K562 (cell line): ENCODE measurements around the gene BRINP1. TPM values are rescaled to one million over a fixed set of nuclear protein-coding genes. Genes with fewer than 3 reads are reported as not detected.

Source experiments
- ATAC-seq: fragments of 200-7000 bp; cut with Tn5 transposase; 3 replicates; pipeline ENCODE4 v1.9.1; 2020; ENCODE audit warnings: moderate library complexity
- BruUV-seq: library from RNA; stranded (reverse); fragments of 400-500 nt; replicated peaks from 2 replicates; lab custom pipeline; 2021; lab: Mats Ljungman, UMichigan
- CTCF ChIA-PET: fragments of 300-600 bp; formaldehyde crosslinking; extraction: SDS; loops from one replicate; lab custom pipeline; 2021; ENCODE audit warnings: low intra/inter-chr PET ratio; lab: Yijun Ruan, JAX
- POLR2A ChIA-PET: fragments of 300-600, 350-650 bp; sonication (Branson Sonifier 250); formaldehyde crosslinking; extraction: SDS; loops from one replicate; lab custom pipeline; 2021; ENCODE audit warnings: antibody characterized with exemption, inconsistent platforms; lab: Yijun Ruan, JAX
- DNase-seq, 4 experiments: peaks; one replicate each; pipeline versions ENCODE4 v3.0.0 to v3.0.0-alpha.2; 2011 to 2018; ENCODE audit warnings: low spot score in 3 of 4, mixed read lengths in 3 of 4; ENCODE audit errors: extremely low read depth in 1 of 4
- FAIRE-seq: peaks from 2 replicates; lab custom pipeline; 2011; peaks lifted over from hg19 to GRCh38; lab: Jason Lieb, UNC
- H2AFZ ChIP-seq: 2 replicates; pipeline ENCODE4 v1.6.0; 2011; ENCODE audit warnings: low read depth, low read length, control low read depth, inconsistent platforms
- H3K27ac ChIP-seq: fragments of 200-600 bp; 3 replicates; pipeline ENCODE4 v1.8.0; 2011; ENCODE audit warnings: low read depth, mild to moderate bottlenecking, control low read depth, inconsistent platforms, low read length, moderate library complexity, mixed read lengths; ENCODE audit errors: extremely low read depth
- H3K27me3 ChIP-seq, 2 experiments: fragments of 300-600 bp in 1 of 2; 2 replicates in 1 of 2; 3 replicates in 1 of 2; pipeline versions ENCODE4 v1.6.0 to v1.8.0; 2011; ENCODE audit warnings: inconsistent platforms in 2 of 2, low read length in 2 of 2, mild to moderate bottlenecking in 1 of 2, mixed read lengths in 1 of 2, moderate library complexity in 1 of 2; ENCODE audit not compliant: control insufficient read depth in 2 of 2, insufficient read depth in 2 of 2
- H3K36me3 ChIP-seq: fragments of 300-600 bp; 3 replicates; pipeline ENCODE4 v1.8.0; 2011; ENCODE audit warnings: mild to moderate bottlenecking, low read length, inconsistent platforms; ENCODE audit not compliant: control insufficient read depth, insufficient read depth
- H3K4me1 ChIP-seq, 2 experiments: fragments of 200-600 bp in 1 of 2; replicated peaks in 1 of 2; 2 replicates in 1 of 2; 3 replicates in 1 of 2; pipeline versions ENCODE4 v1.5.1 to v1.8.0; 2011; ENCODE audit warnings: inconsistent platforms in 2 of 2, low read length in 2 of 2, mild to moderate bottlenecking in 1 of 2, mixed read lengths in 1 of 2, moderate library complexity in 1 of 2; ENCODE audit not compliant: control insufficient read depth in 2 of 2, insufficient read depth in 2 of 2
- H3K4me2 ChIP-seq: 2 replicates; pipeline ENCODE4 v1.6.1; 2011; ENCODE audit warnings: low read length, control low read depth, inconsistent platforms, mixed read lengths; ENCODE audit not compliant: insufficient read depth
- H3K4me3 ChIP-seq: fragments of 200-600 bp; sonication (generic), shearing (Covaris generic); 2 replicates; pipeline ENCODE4 v1.5.1; 2016; ENCODE audit warnings: control low read depth, inconsistent platforms
- H3K79me2 ChIP-seq: fragments of 200-600 bp; 3 replicates; pipeline ENCODE4 v1.8.0; 2011; ENCODE audit warnings: low read length, inconsistent platforms; ENCODE audit not compliant: control insufficient read depth, insufficient read depth
- H3K9ac ChIP-seq, 2 experiments: 2 replicates each; pipeline versions ENCODE4 v1.6.0 to v1.6.1; 2011; ENCODE audit warnings: low read depth in 2 of 2, low read length in 2 of 2, control low read depth in 1 of 2, inconsistent platforms in 1 of 2, mild to moderate bottlenecking in 1 of 2, mixed read lengths in 1 of 2; ENCODE audit not compliant: insufficient read depth in 1 of 2
- H3K9me1 ChIP-seq: one replicate; pipeline ENCODE4 v1.6.0; 2011; ENCODE audit warnings: inconsistent platforms, mild to moderate bottlenecking, low read length, moderate library complexity; ENCODE audit not compliant: control insufficient read depth, insufficient read depth
- H3K9me3 ChIP-seq: replicated peaks from 2 replicates; pipeline ENCODE4 v1.5.1; 2011; ENCODE audit warnings: low read depth, low read length, inconsistent platforms; ENCODE audit not compliant: control insufficient read depth, insufficient read depth
- H4K20me1 ChIP-seq: replicated peaks from 2 replicates; pipeline ENCODE4 v1.6.1; 2011; ENCODE audit warnings: low read length, inconsistent platforms, mixed read lengths; ENCODE audit not compliant: control insufficient read depth, insufficient read depth
- GATAD2B ChIP-seq: fragments of 450-650 bp; IDR thresholded peaks from 2 replicates; pipeline ENCODE4 v1.6.1; 2017; ENCODE audit warnings: mild to moderate bottlenecking, borderline replicate concordance
- HSF4 ChIP-seq: fragments of 250-450 bp; sonication (Bioruptor Pico); IDR thresholded peaks from 2 replicates; pipeline ENCODE4 v2.1.2; 2022; ENCODE audit warnings: mild to moderate bottlenecking, moderate library complexity, borderline replicate concordance
- NFATC3 ChIP-seq: fragments of 450-650 bp; IDR thresholded peaks from 2 replicates; pipeline ENCODE4 v1.6.1; 2017; ENCODE audit warnings: mild to moderate bottlenecking
- RBFOX2 ChIP-seq: fragments of 200-400 bp; formaldehyde crosslinking; IDR thresholded peaks from 2 replicates; pipeline ENCODE4 v1.6.1; 2017; ENCODE audit warnings: low read depth, mild to moderate bottlenecking, low read length, moderate library complexity
- ZNF3 ChIP-seq: fragments of 250-450 bp; sonication (Bioruptor Pico); IDR thresholded peaks from 2 replicates; pipeline ENCODE4 v1.5.0; 2021; ENCODE audit warnings: mild to moderate bottlenecking, moderate library complexity
- ZNF551 ChIP-seq: fragments of 250-450 bp; sonication (Bioruptor Pico); IDR thresholded peaks from 2 replicates; pipeline ENCODE4 v1.5.0; 2021; ENCODE audit warnings: mild to moderate bottlenecking, moderate library complexity
- WGBS: fragments of 100-300 bp; shearing (Covaris generic); methylation state at CpG from one replicate; pipeline ENCODE4 v1.1.6; 2016; ENCODE audit warnings: low coverage, mixed read lengths; ENCODE audit not compliant: insufficient coverage; ENCODE audit errors: missing lambda C conversion rate; 5-methylcytosine and 5-hydroxymethylcytosine counted together
- in situ Hi-C: fragments of 300-500 bp; cut with MboI; formaldehyde crosslinking; loops from 4 replicates; pipeline ENCODE4 v1.15.0; 2018; ENCODE audit warnings: inconsistent platforms, mixed read lengths
- intact Hi-C: fragments of 100-400 bp; cut with micrococcal nuclease; formaldehyde crosslinking; loops from 2 replicates; pipeline ENCODE4 v1.14.2; 2022
- polyA plus RNA-seq, 8 experiments: library from polyadenylated mRNA; depleted of rRNA in 4 of 8; stranded (reverse) in 5 of 8; unstranded in 3 of 8; fragments of >200 nt; fragmentation: Nextera tagmentation in 2 of 8; fragmentation: Illumina TruSeq in 1 of 8; extraction: Ambion mirVana in 2 of 8; extraction: Trizol in 1 of 8; gene quantifications; 2 replicates each; pipeline versions ENCODE4 v1.2.1 to v1.2.3, GENCODE V29; 2011 to 2014; ENCODE audit warnings: inconsistent platforms in 1 of 8, missing spikeins in 1 of 8
- total RNA-seq, 7 experiments: library from RNA; depleted of rRNA in 6 of 7; stranded (reverse); fragments of >200 nt in 6 of 7; fragmentation: Illumina TruSeq in 2 of 7; extraction: Trizol in 2 of 7; gene quantifications; 2 replicates each; pipeline versions ENCODE4 v1.2.1 to v1.2.3, GENCODE V29; 2011 to 2021; ENCODE audit warnings: low replicate concordance in 1 of 7
- TF ChIP-seq, protein P1 (sequence below): fragments of 250-450 bp; sonication (Bioruptor Pico); IDR thresholded peaks from 2 replicates; pipeline ENCODE4 v1.9.0; 2021; ENCODE audit warnings: mild to moderate bottlenecking, inconsistent platforms
- TF ChIP-seq, protein P2 (sequence below): fragments of 250-450 bp; sonication (Bioruptor Pico); IDR thresholded peaks from 2 replicates; pipeline ENCODE4 v1.5.0; 2021; ENCODE audit warnings: mild to moderate bottlenecking, borderline replicate concordance
- TF ChIP-seq, protein P3 (sequence below): sonication (generic); formaldehyde crosslinking; IDR thresholded peaks from 2 replicates; pipeline ENCODE4 v1.8.1; 2023; ENCODE audit warnings: missing genetic modification reagents, mild to moderate bottlenecking, borderline replicate concordance
- TF ChIP-seq, protein P4 (sequence below): fragments of 450-650 bp; IDR thresholded peaks from 2 replicates; pipeline ENCODE4 v1.6.1; 2017; ENCODE audit warnings: antibody characterized with exemption

Gene BRINP1
- total and polyA plus RNA-seq, 9 of the 15 experiments (the other 6 are each of a cell fraction or from before 2014, with no cell fraction given), result not detected

DNA sequence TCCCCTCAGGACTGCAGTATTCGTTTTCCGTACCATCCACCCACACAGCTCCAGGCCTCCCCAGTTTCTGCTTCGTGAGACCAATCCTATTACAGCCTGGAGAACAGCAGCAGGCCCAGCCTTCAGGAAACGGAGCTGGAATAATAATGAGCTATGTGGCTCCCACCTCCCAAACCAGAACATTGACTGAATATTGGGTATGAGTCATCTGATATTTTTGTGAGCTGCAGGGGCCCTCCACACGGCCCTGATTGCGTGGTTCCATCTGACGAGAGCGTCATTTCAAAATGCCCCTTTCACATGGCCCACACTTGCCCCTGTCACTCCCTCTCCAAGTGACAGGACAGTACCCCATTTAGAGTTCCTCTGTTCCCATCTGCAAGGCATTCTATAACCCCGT lies 192.0 kb downstream of the BRINP1 start (continued):
- TF ChIP-seq, protein P1, sequence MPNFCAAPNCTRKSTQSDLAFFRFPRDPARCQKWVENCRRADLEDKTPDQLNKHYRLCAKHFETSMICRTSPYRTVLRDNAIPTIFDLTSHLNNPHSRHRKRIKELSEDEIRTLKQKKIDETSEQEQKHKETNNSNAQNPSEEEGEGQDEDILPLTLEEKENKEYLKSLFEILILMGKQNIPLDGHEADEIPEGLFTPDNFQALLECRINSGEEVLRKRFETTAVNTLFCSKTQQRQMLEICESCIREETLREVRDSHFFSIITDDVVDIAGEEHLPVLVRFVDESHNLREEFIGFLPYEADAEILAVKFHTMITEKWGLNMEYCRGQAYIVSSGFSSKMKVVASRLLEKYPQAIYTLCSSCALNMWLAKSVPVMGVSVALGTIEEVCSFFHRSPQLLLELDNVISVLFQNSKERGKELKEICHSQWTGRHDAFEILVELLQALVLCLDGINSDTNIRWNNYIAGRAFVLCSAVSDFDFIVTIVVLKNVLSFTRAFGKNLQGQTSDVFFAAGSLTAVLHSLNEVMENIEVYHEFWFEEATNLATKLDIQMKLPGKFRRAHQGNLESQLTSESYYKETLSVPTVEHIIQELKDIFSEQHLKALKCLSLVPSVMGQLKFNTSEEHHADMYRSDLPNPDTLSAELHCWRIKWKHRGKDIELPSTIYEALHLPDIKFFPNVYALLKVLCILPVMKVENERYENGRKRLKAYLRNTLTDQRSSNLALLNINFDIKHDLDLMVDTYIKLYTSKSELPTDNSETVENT, result no peak
- TF ChIP-seq GATAD2B (no peak), ZNF3 (no peak), NFATC3 (no peak)
- TF ChIP-seq, protein P2, sequence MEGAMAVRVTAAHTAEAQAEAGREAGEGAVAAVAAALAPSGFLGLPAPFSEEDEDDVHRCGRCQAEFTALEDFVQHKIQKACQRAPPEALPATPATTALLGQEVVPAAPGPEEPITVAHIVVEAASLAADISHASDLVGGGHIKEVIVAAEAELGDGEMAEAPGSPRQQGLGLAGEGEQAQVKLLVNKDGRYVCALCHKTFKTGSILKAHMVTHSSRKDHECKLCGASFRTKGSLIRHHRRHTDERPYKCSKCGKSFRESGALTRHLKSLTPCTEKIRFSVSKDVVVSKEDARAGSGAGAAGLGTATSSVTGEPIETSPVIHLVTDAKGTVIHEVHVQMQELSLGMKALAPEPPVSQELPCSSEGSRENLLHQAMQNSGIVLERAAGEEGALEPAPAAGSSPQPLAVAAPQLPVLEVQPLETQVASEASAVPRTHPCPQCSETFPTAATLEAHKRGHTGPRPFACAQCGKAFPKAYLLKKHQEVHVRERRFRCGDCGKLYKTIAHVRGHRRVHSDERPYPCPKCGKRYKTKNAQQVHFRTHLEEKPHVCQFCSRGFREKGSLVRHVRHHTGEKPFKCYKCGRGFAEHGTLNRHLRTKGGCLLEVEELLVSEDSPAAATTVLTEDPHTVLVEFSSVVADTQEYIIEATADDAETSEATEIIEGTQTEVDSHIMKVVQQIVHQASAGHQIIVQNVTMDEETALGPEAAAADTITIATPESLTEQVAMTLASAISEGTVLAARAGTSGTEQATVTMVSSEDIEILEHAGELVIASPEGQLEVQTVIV (CRISPR knock-in tag), result no peak

DNA sequence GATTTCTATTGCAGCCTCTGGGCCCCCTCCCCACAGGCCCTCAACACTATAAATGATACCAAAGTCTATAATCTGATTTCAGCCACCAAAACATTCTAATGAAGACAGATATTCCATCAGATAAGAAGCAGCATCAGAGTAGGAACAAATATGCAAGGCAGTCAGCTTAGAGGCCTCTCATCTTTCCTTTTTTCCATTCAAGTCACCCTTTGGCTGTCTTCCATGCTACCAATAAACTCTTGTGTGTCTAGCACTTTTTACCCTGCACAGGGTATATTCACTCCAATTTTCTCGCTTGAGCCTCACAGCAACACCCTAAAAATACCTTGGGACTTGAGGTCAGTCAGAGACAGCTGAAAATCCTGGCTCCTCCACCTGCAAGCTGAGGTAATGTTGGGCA lies 193.7 kb downstream of the BRINP1 start:
- H3K4me1 ChIP-seq, result no peaks in the 10 kb centered on the region
- H3K9ac ChIP-seq, result no peak overlapping the region
- H3K9me1 ChIP-seq, result no peaks in the 10 kb centered on the region
- H3K27me3 ChIP-seq, result no peaks in the 10 kb centered on the region
- no peak overlapping the region for H3K27ac ChIP-seq
- POLR2A ChIA-PET, result no interaction called here
- no peaks in the 10 kb centered on the region for H3K9me3 ChIP-seq
- no TSS peak for BruUV-seq
- no peak overlapping the region for H3K4me2 ChIP-seq
- no peak for DNase-seq
- H3K4me3 ChIP-seq, result no peak overlapping the region
- intact Hi-C loops (no loop called here), in situ Hi-C loops (no loop called here)
- CTCF ChIA-PET, result no interaction called here
- 0% methylated on average over 1 of the region's 1 CpG for WGBS
- H2AFZ ChIP-seq, result no peak overlapping the region
- no peaks in the 10 kb centered on the region for H3K79me2 ChIP-seq
- no peaks in the 10 kb centered on the region for H3K36me3 ChIP-seq
- no peaks in the 10 kb centered on the region for H4K20me1 ChIP-seq
- no peak for FAIRE-seq
- ATAC-seq, result no peak
- TF ChIP-seq, protein P3, sequence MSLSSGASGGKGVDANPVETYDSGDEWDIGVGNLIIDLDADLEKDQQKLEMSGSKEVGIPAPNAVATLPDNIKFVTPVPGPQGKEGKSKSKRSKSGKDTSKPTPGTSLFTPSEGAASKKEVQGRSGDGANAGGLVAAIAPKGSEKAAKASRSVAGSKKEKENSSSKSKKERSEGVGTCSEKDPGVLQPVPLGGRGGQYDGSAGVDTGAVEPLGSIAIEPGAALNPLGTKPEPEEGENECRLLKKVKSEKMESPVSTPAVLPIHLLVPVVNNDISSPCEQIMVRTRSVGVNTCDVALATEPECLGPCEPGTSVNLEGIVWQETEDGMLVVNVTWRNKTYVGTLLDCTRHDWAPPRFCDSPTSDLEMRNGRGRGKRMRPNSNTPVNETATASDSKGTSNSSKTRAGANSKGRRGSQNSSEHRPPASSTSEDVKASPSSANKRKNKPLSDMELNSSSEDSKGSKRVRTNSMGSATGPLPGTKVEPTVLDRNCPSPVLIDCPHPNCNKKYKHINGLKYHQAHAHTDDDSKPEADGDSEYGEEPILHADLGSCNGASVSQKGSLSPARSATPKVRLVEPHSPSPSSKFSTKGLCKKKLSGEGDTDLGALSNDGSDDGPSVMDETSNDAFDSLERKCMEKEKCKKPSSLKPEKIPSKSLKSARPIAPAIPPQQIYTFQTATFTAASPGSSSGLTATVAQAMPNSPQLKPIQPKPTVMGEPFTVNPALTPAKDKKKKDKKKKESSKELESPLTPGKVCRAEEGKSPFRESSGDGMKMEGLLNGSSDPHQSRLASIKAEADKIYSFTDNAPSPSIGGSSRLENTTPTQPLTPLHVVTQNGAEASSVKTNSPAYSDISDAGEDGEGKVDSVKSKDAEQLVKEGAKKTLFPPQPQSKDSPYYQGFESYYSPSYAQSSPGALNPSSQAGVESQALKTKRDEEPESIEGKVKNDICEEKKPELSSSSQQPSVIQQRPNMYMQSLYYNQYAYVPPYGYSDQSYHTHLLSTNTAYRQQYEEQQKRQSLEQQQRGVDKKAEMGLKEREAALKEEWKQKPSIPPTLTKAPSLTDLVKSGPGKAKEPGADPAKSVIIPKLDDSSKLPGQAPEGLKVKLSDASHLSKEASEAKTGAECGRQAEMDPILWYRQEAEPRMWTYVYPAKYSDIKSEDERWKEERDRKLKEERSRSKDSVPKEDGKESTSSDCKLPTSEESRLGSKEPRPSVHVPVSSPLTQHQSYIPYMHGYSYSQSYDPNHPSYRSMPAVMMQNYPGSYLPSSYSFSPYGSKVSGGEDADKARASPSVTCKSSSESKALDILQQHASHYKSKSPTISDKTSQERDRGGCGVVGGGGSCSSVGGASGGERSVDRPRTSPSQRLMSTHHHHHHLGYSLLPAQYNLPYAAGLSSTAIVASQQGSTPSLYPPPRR (CRISPR knock-in tag), result no peak
- no peak for TF ChIP-seq RBFOX2
- no peak for TF ChIP-seq ZNF551 (CRISPR knock-in tag)
- TF ChIP-seq, protein P4, sequence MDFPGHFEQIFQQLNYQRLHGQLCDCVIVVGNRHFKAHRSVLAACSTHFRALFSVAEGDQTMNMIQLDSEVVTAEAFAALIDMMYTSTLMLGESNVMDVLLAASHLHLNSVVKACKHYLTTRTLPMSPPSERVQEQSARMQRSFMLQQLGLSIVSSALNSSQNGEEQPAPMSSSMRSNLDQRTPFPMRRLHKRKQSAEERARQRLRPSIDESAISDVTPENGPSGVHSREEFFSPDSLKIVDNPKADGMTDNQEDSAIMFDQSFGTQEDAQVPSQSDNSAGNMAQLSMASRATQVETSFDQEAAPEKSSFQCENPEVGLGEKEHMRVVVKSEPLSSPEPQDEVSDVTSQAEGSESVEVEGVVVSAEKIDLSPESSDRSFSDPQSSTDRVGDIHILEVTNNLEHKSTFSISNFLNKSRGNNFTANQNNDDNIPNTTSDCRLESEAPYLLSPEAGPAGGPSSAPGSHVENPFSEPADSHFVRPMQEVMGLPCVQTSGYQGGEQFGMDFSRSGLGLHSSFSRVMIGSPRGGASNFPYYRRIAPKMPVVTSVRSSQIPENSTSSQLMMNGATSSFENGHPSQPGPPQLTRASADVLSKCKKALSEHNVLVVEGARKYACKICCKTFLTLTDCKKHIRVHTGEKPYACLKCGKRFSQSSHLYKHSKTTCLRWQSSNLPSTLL, result no peak
- TF ChIP-seq HSF4, result no peak
